ENCODE data around the gene GNA12. TPM values are rescaled to one million over a fixed set of nuclear protein-coding genes. Genes with fewer than 3 reads are reported as not detected.

Gene GNA12
- total RNA-seq, 1 donor from 2014 or later, result 19.3 TPM

DNA sequence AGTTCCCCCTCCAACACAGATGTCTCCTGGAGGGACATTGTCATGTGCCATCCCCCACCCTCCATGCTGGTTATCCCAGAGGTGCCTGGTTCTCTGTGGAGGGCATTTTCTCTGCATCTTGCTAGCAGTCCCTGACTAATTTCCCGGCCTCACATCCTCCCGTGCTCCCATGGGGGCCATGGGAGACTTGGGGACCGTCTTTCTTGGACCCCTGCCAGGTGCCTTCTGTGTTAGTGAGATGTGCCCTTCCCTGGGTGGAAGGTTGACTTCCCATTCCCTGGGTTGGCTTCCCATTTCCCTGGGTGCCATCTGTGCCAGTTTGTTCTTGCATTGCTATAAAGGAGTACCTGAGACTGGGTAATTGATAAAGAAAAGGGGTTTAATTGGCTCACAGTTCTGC lies 22.5 kb upstream of the GNA12 start:
- TF ChIP-seq, protein P1, sequence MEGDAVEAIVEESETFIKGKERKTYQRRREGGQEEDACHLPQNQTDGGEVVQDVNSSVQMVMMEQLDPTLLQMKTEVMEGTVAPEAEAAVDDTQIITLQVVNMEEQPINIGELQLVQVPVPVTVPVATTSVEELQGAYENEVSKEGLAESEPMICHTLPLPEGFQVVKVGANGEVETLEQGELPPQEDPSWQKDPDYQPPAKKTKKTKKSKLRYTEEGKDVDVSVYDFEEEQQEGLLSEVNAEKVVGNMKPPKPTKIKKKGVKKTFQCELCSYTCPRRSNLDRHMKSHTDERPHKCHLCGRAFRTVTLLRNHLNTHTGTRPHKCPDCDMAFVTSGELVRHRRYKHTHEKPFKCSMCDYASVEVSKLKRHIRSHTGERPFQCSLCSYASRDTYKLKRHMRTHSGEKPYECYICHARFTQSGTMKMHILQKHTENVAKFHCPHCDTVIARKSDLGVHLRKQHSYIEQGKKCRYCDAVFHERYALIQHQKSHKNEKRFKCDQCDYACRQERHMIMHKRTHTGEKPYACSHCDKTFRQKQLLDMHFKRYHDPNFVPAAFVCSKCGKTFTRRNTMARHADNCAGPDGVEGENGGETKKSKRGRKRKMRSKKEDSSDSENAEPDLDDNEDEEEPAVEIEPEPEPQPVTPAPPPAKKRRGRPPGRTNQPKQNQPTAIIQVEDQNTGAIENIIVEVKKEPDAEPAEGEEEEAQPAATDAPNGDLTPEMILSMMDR (conservative IDR thresholded peaks at IDR 0.05; ENCODE audit: low read depth, low read length), result no peak
- no peak for DNase-seq (ENCODE audit: low read depth)
- H3K4me3 ChIP-seq (ENCODE audit: low read depth, low read length), result no peak overlapping the region

DNA sequence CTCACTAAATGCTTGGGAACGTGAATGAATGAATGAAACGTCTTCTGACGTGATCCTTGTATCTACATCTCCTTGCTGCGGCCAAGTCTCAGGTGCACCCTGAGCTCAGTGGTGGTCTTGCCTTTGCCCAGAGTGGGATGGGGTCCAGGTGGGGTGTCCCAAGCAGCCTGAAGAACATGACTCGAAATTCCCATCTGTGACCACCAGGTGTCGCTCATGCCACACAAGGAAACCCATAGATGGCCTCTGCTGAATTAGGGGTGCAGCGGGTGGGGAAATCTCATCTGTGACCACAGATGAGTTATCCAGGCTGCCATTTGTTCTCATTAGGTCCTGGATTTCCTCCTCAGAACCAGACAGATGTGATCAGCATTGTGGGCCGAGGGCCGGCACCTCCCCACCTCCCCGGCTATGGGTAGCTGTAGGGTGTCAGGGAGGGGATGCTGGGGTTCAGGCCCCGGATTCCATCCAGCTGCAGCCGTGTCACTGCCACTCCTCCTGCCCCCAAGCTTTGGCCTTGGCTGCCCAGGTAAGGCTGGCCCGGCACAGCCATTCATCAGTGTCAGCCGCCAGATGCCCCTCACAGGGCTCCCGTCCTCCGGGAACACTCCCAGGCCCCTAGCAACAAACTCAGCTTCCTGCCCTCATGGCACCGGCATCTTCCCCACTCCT lies 21.0 kb upstream of the GNA12 start:
- TF ChIP-seq, protein P1 (conservative IDR thresholded peaks at IDR 0.05; ENCODE audit: low read depth, low read length), result peak; percentile 94
- no peak for DNase-seq (ENCODE audit: low read depth)
- no peak overlapping the region for H3K4me3 ChIP-seq (ENCODE audit: low read depth, low read length)

DNA sequence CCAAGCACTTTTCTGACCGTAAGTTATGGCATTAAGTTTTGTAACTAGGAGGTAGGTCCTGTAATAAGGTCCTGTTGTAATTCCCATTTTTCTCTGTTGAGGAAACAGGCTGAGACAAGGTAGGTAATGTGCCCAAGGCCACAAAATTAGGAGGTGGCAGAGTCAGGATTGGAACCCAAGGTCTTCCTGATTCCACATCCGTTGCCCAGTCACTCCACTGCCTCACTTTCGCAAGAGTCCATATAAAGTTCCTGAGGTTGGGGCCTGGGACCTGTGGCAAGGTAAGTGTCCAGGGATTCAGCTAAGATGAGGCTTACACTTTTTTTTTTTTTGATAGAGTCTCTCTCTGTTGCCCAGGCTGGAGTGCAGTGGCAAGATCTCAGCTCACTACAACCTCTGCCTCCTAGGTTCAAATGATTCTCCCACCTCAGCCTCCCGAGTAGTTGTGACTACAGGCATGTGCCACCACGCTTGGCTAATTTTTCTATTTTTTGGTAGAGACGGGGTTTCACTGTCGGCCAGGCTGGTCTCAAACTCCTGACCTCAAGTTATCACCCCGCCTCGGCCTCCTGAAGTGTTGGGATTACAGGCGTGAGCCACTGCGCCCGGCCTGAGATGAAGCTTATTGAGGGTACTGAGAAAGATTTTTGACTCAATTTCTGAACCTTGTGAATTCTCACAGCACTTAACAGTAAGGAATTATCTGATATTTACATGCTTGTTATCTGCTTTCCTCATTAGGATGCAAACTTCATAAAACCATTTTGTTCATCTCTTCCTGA lies 20.3 kb upstream of the GNA12 start:
- TF ChIP-seq, protein P1 (conservative IDR thresholded peaks at IDR 0.05; ENCODE audit: low read depth, low read length), result no peak
- no peak for DNase-seq (ENCODE audit: low read depth)
- H3K4me3 ChIP-seq (ENCODE audit: low read depth, low read length), result no peak overlapping the region

- H3K4me3 ChIP-seq (ENCODE audit: low read depth, low read length), result no peak overlapping the region
- TF ChIP-seq, protein P1 (conservative IDR thresholded peaks at IDR 0.05; ENCODE audit: low read depth, low read length), result no peak
- DNase-seq (ENCODE audit: low read depth), result no peak
These were observed 19.5 kb upstream of the GNA12 start for GRCh38 chr7:2863461-2864066.

DNA sequence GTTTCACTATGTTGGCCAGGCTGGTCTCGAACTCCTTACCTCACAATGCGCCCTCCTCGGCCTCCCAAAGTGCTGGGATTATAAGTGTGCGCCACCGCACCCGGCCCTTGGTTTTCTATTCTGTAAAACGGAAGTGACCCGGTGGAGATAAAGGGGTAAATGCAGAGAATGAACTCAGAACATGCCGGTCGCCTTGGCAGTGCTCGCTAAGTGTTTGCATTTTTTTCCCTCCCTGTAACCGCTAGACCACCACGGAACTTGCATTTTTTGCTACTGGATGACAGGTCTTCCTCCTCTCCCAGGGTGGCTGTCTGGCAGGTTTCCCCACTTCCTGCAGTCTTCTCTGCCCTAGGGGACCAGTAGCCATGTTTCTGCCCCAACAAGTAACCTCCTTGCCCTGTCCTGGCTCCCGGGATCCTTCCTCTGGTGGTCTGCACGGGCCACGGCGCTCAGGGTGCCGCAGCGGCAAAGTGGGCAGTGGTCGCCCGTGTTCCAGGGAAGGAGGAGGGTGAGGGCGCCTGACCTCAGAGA lies 18.8 kb upstream of the GNA12 start:
- H3K4me3 ChIP-seq (ENCODE audit: low read depth, low read length), result no peak overlapping the region
- DNase-seq (ENCODE audit: low read depth), result no peak
- TF ChIP-seq, protein P1 (conservative IDR thresholded peaks at IDR 0.05; ENCODE audit: low read depth, low read length), result no peak

DNA sequence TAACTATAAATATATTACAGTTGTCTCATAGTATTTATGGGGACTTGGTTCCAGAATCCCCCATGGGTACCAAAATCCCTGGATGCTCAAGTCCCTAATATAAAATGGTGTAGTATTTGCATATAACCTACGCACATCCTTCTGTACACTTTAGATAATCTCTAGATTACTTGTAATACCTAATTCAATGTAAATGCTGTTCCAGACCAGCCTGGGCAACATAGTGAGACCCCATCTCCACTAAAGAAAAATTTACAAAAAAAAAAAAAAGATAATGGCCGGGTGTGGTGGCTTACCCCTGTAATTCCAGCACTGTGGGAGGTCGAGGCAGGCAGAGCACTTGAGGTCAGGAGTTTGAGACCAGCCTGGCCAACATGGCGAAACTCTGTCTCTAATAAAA lies 17.4 kb upstream of the GNA12 start:
- no peak overlapping the region for H3K4me3 ChIP-seq (ENCODE audit: low read depth, low read length)
- TF ChIP-seq, protein P1 (conservative IDR thresholded peaks at IDR 0.05; ENCODE audit: low read depth, low read length), result no peak
- no peak for DNase-seq (ENCODE audit: low read depth)

Measured in epithelial cell of proximal tubule (primary cell).